ENCODE measurements around the gene BRINP3. TPM values are rescaled to one million over a fixed set of nuclear protein-coding genes. Genes with fewer than 3 reads are reported as not detected.

Gene BRINP3
- total and polyA plus RNA-seq, 9 of the 15 experiments (the other 6 are each of a cell fraction or from before 2014, with no cell fraction given): 0.09 to 0.75 (median 0.19) TPM; not detected in 1

DNA sequence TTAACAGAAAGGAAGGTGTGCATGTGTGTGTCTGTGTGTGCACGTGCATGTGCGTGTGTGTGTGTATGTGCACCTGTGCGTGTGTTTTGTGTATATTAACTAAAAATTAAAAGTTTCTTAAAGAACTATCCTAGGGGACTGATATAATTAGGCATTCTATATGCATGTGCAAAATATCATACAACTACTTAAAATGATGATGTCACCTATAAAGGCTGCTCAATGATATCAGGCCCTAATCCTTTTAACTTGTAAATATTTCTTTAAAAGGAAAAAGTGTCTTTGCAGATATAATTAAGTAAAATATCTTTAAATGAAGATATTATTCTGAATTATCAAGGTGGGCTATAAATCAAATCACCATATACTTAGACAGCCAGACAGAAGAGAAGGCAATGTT is 64.5 kb downstream of the BRINP3 start:
- Histone ChIP-seq H3K27me3 (ENCODE audit: control insufficient read depth in 2 of 2, insufficient read depth in 2 of 2, low read length in 2 of 2) (no peaks in the 10 kb centered on the region), H3K4me3 (no peak overlapping the region), H3K9ac (ENCODE audit: insufficient read depth in 1 of 2, low read depth in 2 of 2, low read length in 2 of 2) (no peak overlapping the region), H2AFZ (ENCODE audit: low read depth, low read length) (no peak overlapping the region), H4K20me1 (replicated peaks; ENCODE audit: control insufficient read depth, insufficient read depth, low read length) (no peaks in the 10 kb centered on the region), H3K9me1 (ENCODE audit: control insufficient read depth, insufficient read depth, low read length) (no peaks in the 10 kb centered on the region), H3K36me3 (ENCODE audit: control insufficient read depth, insufficient read depth, low read length) (no peaks in the 10 kb centered on the region), H3K9me3 (replicated peaks; ENCODE audit: control insufficient read depth, insufficient read depth, low read depth, low read length) (peaks cover 2% of the 10 kb centered on the region; the same call in 1 of the 2 replicates), H3K79me2 (ENCODE audit: control insufficient read depth, insufficient read depth, low read length) (no peaks in the 10 kb centered on the region), H3K4me1 (replicated peaks in 1 of 2; ENCODE audit: control insufficient read depth in 2 of 2, insufficient read depth in 2 of 2, low read length in 2 of 2) (no peaks in the 10 kb centered on the region), H3K4me2 (ENCODE audit: insufficient read depth, low read length) (no peak overlapping the region), H3K27ac (ENCODE audit: extremely low read depth, low read depth, low read length) (no peak overlapping the region)
- FAIRE-seq: no peak
- ATAC-seq: no peak
- BruUV-seq (replicated peaks): no TSS peak
- no peak for DNase-seq (ENCODE audit: extremely low read depth in 1 of 4, low spot score in 3 of 4)
- 0% methylated on average over 3 of the region's 3 CpGs for WGBS (ENCODE audit: insufficient coverage, low coverage, missing lambda C conversion rate)
- POLR2A ChIA-PET: no interaction called here
- CTCF ChIA-PET (ENCODE audit: low intra/inter-chr PET ratio): no interaction called here
- intact Hi-C loops (cut with micrococcal nuclease) (no loop called here), in situ Hi-C loops (cut with MboI) (no loop called here)
- TF ChIP-seq, protein P1, sequence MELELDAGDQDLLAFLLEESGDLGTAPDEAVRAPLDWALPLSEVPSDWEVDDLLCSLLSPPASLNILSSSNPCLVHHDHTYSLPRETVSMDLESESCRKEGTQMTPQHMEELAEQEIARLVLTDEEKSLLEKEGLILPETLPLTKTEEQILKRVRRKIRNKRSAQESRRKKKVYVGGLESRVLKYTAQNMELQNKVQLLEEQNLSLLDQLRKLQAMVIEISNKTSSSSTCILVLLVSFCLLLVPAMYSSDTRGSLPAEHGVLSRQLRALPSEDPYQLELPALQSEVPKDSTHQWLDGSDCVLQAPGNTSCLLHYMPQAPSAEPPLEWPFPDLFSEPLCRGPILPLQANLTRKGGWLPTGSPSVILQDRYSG (tag; conservative IDR thresholded peaks at IDR 0.05; ENCODE audit: low read depth): no peak
- TF ChIP-seq HNRNPL (IDR thresholded peaks at IDR 0.05; ENCODE audit: low read depth, low read length): no peak
- TF ChIP-seq, protein P2, sequence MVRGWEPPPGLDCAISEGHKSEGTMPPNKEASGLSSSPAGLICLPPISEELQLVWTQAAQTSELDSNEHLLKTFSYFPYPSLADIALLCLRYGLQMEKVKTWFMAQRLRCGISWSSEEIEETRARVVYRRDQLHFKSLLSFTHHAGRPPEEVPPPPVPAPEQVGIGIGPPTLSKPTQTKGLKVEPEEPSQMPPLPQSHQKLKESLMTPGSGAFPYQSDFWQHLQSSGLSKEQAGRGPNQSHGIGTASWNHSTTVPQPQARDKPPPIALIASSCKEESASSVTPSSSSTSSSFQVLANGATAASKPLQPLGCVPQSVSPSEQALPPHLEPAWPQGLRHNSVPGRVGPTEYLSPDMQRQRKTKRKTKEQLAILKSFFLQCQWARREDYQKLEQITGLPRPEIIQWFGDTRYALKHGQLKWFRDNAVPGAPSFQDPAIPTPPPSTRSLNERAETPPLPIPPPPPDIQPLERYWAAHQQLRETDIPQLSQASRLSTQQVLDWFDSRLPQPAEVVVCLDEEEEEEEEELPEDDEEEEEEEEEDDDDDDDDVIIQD (CRISPR knock-in tag; IDR thresholded peaks at IDR 0.05): no peak
- TF ChIP-seq, protein P3, sequence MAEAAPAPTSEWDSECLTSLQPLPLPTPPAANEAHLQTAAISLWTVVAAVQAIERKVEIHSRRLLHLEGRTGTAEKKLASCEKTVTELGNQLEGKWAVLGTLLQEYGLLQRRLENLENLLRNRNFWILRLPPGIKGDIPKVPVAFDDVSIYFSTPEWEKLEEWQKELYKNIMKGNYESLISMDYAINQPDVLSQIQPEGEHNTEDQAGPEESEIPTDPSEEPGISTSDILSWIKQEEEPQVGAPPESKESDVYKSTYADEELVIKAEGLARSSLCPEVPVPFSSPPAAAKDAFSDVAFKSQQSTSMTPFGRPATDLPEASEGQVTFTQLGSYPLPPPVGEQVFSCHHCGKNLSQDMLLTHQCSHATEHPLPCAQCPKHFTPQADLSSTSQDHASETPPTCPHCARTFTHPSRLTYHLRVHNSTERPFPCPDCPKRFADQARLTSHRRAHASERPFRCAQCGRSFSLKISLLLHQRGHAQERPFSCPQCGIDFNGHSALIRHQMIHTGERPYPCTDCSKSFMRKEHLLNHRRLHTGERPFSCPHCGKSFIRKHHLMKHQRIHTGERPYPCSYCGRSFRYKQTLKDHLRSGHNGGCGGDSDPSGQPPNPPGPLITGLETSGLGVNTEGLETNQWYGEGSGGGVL (CRISPR knock-in tag; IDR thresholded peaks at IDR 0.05): no peak
- no peak for TF ChIP-seq CTBP1 (IDR thresholded peaks at IDR 0.05; ENCODE audit: borderline replicate concordance)
- no peak for TF ChIP-seq NEUROD1 (IDR thresholded peaks at IDR 0.05; ENCODE audit: borderline replicate concordance, low read depth, low read length, partially characterized antibody)
- TF ChIP-seq, protein P4, sequence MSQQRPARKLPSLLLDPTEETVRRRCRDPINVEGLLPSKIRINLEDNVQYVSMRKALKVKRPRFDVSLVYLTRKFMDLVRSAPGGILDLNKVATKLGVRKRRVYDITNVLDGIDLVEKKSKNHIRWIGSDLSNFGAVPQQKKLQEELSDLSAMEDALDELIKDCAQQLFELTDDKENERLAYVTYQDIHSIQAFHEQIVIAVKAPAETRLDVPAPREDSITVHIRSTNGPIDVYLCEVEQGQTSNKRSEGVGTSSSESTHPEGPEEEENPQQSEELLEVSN (IDR thresholded peaks at IDR 0.05; ENCODE audit: borderline replicate concordance in 1 of 2, extremely low read depth in 1 of 2, insufficient read depth in 1 of 2, insufficient read length in 1 of 2, low read depth in 1 of 2, low read length in 1 of 2, poor library complexity in 1 of 2, severe bottlenecking in 1 of 2): no peak
- TF ChIP-seq OTX1 (CRISPR knock-in tag; IDR thresholded peaks at IDR 0.05): no peak
- TF ChIP-seq HNRNPUL1 (IDR thresholded peaks at IDR 0.05; ENCODE audit: low read length): no peak
- no peak for TF ChIP-seq POLR2A (conservative IDR thresholded peaks at IDR 0.05)
- no peak for TF ChIP-seq ZNF217 (CRISPR knock-in tag; IDR thresholded peaks at IDR 0.05)
